Transverse colon (tissue), 4 donors: ENCODE data around the gene RPLP2.
A peak's percentile ranks its signal among the peaks of the same experiment; 100 is the strongest.

Experiments used
- CTCF ChIP-seq, 5 experiments: fragments of 200-600 bp in 3 of 5; fragments of 450-650 bp in 2 of 5; sonication (generic) in 3 of 5; IDR thresholded peaks; 1 replicate in 2 of 5; 2 replicates in 3 of 5; pipeline ENCODE4 v1.5.1; 2016 to 2017; ENCODE audit warnings: antibody characterized with exemption in 5 of 5, inconsistent platforms in 3 of 5, mild to moderate bottlenecking in 2 of 5, moderate library complexity in 1 of 5
- EP300 ChIP-seq: sonication (generic); formaldehyde crosslinking; IDR thresholded peaks from one replicate; pipeline ENCODE4 v1.6.1; 2017; ENCODE audit warnings: antibody characterized with exemption, low read depth
- POLR2A ChIP-seq: fragments of 450-650 bp; IDR thresholded peaks from one replicate; pipeline ENCODE4 v1.6.1; 2016; ENCODE audit warnings: antibody characterized with exemption, mild to moderate bottlenecking, moderate library complexity
- POLR2AphosphoS5 ChIP-seq, 3 donors: sonication (generic); formaldehyde crosslinking; IDR thresholded peaks; one replicate each; pipeline ENCODE4 v1.6.1; 2016; ENCODE audit warnings: antibody characterized with exemption in 3 of 3

GRCh38 chr11:819943-820649, 10.3 kb downstream of the RPLP2 start:
- no peak for TF ChIP-seq CTCF (IDR thresholded peaks at IDR 0.05)
- peak; percentile 82 for TF ChIP-seq POLR2A
- peak; percentile 68 to 81 (median 76) for TF ChIP-seq POLR2AphosphoS5 (IDR thresholded peaks at IDR 0.05)
- TF ChIP-seq EP300: no peak
